Fibroblast of skin of left quadriceps (primary cell): ENCODE data around the gene PLPPR3.

Experiments used
- DNase-seq, 2 experiments: peaks; one replicate each; pipeline ENCODE4 v3.0.0-alpha.2; 2013; ENCODE audit warnings: low read depth in 2 of 2

Gene PLPPR3, protein sequence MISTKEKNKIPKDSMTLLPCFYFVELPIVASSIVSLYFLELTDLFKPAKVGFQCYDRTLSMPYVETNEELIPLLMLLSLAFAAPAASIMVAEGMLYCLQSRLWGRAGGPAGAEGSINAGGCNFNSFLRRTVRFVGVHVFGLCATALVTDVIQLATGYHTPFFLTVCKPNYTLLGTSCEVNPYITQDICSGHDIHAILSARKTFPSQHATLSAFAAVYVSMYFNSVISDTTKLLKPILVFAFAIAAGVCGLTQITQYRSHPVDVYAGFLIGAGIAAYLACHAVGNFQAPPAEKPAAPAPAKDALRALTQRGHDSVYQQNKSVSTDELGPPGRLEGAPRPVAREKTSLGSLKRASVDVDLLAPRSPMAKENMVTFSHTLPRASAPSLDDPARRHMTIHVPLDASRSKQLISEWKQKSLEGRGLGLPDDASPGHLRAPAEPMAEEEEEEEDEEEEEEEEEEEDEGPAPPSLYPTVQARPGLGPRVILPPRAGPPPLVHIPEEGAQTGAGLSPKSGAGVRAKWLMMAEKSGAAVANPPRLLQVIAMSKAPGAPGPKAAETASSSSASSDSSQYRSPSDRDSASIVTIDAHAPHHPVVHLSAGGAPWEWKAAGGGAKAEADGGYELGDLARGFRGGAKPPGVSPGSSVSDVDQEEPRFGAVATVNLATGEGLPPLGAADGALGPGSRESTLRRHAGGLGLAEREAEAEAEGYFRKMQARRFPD

DNA sequence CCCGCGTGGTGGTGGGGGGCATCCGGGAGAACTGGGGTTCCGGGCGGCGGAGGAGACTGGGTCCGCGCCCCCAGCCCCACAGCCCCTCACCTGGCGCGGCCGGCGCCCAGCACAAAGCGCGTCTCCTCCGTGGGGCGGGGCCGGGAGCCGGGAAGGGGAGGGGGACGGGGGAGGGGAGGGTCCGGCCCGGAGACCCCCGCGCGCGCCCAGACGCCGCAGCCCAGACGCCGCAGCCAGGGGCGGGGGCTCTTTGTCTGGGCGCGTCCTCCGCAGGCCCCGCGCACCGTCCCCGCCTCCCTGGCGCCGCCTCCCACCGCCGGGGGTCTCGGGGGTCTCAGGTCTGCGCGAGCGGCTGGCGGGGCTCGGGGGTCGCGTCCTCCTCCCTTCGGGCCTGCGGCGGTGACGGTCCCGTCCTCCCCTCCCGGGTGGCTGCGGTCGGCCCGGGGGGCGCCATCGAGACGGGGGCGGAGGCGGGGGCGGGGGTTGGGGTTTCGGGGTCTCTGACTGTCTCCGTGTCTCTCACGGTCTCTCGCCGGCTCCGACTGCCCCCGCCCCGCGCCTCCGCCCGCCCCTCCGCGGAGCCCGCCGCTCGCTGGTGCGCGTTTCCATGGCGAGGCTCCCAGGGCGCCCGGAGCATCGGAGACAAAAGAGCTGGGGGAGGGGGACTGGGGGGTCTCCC, at the start of gene PLPPR3:
TSS of gene PLPPR3 (minus strand) at position 131 of the 679 bp plus-strand sequence. CDS start 396 bp downstream, outside the sequence.
- DNase-seq: no peak

DNA sequence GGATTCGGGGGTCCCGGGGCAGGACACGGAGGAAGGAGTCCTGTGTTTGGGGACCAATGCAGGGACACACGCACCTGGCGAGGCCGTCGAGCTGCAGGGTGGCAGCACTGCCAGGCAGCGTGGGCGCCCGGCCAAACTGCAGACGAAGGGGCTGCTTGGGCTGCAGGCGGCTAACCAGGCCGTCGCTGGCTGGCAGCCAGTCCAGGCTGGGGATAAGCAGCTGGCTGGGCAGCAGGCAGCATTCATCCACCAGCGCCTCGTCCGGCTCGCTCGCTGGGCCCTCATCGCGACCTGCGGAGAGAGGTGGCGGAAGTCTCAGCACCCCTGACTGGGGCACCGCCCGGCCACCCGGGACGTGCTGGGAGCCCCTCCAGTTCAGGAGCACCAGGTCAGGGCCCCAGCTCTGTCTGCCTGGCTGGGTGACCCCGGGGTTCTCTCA, 49.2 kb upstream of the PLPPR3 start:
- DNase-seq: no peak

- DNase-seq: no peak
These were observed 48.6 kb upstream of the PLPPR3 start for GRCh38 chr19:870314-870713.

DNA sequence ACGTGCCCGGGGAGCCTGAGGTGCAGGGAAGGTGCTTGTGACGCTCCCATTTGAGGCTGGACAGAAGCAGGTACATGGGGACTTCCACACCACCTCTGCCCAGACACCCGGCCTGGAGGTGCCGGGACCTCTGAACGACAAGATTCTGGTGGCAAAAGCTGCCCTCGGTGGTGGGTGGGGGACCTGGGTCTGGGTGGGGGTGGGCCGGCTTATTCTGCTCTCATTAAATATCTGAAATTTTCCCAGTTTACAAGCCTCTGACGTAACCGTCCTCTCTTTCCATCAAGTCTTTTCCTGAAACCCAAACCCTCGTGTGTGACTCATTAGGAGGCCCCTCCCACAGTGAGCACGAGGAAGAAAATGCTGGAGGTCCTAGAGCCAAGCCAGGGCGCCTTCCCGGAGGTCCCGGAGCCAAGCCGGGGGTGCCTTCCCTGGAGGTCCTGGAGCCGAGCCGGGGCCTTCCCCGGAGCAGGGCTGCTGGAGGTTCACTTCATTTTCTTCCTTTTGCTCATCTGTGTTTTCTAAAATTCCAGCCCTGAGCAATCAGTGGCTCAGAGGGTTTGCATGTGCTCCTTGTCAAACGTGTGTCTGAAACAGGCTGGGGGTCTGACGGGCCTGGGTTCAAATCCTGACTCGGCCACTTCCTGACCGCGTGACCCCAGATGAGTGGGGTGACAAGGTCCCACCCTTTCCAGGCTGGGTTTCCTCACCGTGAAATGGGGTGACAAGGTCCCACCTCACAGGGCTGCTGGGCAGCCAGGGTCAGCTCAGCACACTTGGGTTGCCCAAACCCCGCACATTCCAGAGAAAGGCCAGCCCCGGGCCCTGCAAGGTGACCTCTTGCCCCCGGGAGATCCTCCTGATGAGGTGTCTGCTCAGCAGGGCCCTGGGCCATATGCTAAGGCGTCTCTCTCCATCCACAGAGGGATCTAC, 47.8 kb upstream of the PLPPR3 start:
- DNase-seq: peak; percentile 87 to 90

DNA sequence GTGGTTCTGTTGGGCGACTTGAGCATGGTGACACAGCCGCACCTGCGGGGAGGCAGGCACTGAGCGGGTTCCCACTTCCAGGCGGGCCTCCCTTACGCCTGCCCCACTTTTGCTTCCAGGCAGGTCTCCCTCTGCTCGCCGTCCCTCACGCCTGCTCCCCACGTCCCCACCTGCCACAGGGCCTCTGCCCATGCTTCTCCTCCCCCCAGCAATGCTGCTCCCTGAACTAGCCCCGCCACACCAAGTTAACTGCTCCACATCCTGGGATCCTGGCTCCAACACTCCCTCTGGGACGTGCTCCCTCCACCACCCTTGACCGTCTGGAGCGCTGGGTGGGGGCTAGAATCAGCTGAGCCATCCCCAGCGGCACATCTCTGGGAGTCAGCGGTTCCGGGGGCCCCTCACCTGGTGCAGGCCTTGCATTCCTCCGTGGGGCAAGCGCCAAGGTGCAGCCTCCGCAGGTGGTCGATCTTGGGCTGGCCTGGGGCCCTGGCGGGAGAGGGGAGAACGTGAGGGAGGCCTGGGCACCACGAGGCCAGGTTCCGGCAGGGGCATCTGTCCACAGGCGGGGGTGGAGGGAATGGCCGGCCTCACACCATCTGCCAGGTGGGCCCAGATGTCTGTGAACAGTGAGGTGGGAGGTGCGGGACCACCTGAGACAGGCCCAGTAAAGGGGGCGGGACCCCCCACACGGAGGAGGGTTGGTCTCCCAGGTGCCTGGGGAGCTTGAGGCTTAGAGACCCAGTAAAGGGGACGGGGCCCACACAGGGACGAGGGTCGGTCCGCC, 46.9 kb upstream of the PLPPR3 start:
- DNase-seq: no peak

DNA sequence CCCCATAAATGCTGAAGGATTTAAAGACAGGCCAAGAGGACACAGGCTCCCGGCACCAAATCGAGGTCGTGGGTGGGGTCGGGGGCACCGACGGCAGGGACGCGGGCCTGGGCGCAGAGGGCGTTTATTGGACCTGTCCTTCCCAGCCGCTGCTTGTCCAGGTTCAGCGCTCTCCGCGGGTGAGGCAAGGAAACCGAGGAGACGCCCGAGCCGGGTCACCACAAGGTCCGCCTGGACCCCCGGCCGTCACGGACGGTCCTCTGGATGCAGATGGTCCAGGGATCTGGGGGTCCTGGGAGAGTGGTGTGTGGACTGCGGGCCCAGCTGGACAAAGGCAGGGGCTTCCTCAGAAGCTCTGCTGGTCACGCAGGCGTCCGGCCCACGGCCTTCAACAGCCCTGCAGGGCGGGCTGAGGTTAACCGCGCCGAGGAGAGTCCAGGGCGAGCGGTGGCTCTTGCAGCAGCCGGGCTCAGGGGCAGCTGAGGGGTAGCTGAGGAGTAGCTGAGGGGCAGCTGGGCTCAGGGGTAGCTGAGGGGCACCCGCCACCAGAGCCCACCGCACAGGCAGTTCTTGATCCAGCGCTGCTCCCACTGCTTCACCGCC, 46.2 kb upstream of the PLPPR3 start:
- DNase-seq: no peak

GRCh38 chr19:867301-867793, 45.6 kb upstream of the PLPPR3 start:
- no peak for DNase-seq

DNA sequence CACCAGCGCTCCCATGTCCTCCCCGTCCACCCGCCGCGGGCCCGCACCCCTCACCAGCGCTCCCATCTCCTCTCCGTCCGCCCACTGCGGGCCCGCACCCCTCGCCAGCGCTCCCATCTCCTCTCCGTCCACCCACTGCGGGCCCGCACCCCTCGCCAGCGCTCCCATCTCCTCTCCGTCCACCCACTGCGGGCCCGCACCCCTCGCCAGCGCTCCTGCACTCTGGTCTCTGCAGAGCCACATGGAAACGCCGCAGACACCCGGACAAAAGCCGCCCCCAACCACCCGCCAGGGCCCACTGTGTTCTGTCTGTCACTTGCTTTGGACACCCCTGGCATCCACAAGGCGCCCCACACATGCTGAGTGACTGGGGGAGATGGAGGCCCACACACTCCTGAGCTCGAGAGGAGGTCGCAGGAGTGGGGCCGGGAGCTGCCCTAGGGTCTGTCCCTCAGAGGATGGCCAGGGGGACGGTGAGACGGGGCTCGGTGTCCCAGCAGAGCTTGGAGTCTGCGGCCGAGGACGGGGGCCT, 45.1 kb upstream of the PLPPR3 start:
- DNase-seq: no peak

GRCh38 chr19:863315-863620, 41.5 kb upstream of the PLPPR3 start:
- DNase-seq: no peak

DNA sequence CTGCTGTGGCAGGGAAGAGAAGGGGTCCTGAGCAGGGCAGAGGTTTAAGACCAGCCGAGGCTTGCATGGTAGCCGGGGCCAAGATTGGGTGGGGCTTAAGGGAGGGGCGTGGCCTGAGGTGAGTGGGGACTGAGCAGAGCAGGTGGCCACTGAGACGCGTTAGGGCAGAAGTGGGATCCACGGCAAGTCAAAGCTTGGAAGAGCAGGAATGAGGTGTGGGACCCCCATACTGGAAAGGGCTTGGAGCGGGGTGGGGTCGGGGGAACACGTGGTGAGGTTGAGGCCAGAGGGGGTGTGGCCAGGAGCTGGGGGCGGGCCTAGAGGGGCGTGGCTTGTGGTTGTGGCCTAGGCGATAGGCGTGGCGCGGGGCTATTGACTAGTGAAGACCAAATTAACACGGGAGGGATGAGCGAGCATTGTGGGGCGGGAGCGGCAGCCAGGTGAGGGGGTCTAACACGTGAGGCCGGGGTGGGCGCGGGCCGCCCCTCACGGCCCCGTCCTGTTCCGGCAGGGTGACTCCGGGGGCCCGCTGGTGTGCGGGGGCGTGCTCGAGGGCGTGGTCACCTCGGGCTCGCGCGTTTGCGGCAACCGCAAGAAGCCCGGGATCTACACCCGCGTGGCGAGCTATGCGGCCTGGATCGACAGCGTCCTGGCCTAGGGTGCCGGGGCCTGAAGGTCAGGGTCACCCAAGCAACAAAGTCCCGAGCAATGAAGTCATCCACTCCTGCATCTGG, 41.0 kb upstream of the PLPPR3 start:
- no peak for DNase-seq

DNA sequence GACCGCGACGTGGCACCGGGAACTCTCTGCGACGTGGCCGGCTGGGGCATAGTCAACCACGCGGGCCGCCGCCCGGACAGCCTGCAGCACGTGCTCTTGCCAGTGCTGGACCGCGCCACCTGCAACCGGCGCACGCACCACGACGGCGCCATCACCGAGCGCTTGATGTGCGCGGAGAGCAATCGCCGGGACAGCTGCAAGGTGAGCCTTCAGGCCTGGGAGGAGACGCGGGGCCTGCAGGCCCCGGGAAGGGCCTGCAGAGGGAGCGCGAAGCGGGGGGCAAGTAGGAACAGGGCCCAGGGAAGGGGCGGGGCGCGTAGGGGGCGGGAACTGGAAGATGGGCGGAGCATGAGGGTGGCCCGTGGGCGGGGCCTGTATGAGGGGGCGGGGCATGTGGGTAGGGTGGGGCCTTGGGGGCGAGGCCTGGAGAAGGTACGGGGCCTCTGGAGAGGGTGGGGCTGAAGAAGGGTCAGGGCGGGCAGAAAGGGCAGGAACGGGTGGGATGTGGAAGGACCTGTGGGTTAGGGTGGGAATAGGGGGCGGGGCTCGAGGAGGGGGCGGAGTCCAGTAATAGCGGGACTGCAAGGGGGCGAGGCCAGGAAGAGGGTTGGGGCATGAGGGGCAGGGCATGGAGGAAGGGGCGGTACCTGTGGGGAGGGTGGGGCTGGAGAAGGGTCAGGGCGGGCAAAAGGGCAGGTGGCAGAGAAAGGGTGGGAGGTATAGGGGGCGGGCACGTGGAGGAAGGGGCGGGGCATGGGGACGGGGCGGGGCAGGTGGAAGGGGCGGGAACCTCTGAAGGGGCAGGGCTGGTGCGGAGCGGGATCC, 40.2 kb upstream of the PLPPR3 start:
- DNase-seq: no peak

- no peak for DNase-seq
These were observed 39.5 kb upstream of the PLPPR3 start for GRCh38 chr19:861141-861755.

DNA sequence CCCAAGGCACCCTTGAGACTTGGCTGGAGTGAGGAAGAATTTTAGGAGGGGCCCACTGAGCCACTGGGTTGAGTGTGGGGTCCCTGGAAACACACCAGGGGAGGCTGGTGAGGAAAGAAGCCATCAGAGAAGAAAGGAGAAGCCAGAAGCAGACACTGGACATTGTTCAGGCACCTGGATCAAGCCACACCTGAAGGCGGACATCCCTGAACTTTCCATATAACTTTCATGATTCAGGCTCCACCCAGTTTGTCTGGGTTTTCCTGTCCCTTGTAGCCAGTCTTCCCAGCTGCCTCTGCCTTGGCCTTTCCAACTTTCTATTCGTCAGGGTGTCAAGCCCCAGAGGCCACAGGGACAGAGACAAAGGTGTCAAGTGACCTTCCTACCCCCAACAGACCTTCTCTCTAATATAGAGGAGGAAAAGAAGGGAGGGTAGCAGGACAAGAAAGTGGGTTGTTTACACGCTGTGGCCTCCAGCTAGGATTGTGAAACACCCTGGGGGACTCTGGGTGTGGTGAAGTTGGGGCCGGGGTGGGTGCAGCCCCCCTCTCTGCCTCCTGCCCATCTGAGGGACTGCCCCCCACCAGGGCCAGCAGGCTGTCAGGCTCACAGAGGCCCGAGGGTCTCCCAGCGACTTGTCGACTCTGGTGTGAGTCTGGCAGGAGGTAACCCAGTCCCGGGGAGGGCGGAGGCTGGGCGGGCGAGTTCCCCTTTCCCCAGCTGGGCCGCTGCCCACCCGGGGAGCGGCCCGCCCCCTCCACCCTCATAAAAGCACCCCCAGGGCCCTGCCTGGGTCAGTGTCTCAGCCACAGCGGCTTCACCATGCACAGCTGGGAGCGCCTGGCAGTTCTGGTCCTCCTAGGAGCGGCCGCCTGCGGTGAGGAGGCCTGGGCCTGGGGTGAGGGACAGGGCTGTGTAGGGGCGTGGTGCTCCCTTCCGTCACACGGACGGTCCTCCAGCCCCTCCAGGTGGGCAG, 37.4 kb upstream of the PLPPR3 start, which contains the start of gene CFD:
TSS of gene CFD (plus strand) at position 797 of the 976 bp plus-strand sequence. CDS start at position 823, 26 bp downstream.
- no peak for DNase-seq

DNA sequence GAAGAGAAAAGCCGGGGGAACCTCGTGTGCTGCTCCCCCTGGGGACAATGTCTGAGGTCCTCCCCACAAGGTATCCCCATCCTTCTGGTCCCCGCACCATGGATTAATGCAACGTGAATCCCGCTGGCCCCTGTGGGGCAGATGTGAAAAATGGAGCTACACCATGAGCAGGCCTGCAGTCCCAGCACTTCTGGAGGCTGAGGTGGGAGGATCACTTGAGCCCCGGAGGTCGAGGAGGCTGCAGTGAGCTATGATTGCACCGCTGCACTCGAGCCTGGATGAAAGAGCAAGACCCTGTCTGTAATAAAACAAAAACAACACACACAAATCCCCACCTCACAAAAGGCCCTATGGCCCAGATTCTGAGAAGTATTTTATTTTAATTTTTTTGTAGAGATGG, 36.5 kb upstream of the PLPPR3 start:
- DNase-seq: no peak

GRCh38 chr19:855566-856120, 33.9 kb upstream of the PLPPR3 start:
- DNase-seq: no peak

DNA sequence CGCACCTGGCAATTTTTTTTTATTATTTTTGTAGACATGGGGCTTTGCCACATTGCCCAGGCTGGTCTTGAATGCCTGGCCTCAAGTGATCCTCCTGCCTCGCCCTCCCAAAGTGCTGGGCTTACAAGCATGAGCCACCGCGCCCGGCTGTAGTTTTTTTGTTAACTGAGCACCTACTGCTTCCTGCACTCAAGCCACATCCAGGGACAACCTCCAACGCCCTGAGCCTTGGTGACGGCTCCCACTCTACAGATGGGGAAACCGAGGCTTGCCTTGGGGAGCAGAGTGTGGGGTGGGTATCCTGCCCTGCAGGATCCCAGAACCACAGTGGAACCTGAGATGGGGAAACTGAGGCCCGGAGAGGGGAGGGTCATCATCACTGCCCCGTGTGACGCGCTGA, 33.4 kb upstream of the PLPPR3 start:
- no peak for DNase-seq
